H1 (cell line): ENCODE results near the gene PHF10. TPM values are rescaled to one million over a fixed set of nuclear protein-coding genes. Genes with fewer than 3 reads are reported as not detected.

Experiments used
- BRCA1 ChIP-seq: IDR thresholded peaks from 2 replicates; pipeline ENCODE4 v1.6.1; 2012; ENCODE audit warnings: low read depth, low read length, improper control_type of control experiment
- CHD7 ChIP-seq: fragments of 300-600 bp; sonication (generic); IDR thresholded peaks from 2 replicates; pipeline ENCODE4 v1.7.1; 2012; ENCODE audit warnings: low read length, moderate library complexity, mild to moderate bottlenecking, inconsistent platforms; ENCODE audit not compliant: insufficient replicate concordance
- EGR1 ChIP-seq: IDR thresholded peaks from 2 replicates; pipeline ENCODE4 v1.6.1; 2011; ENCODE audit warnings: low read depth, low read length, borderline replicate concordance
- GABPA ChIP-seq: IDR thresholded peaks from 2 replicates; pipeline ENCODE4 v1.6.1; 2011; ENCODE audit warnings: mild to moderate bottlenecking, low read length, moderate library complexity, borderline replicate concordance; ENCODE audit not compliant: insufficient read depth
- polyA plus RNA-seq, 7 experiments: library from polyadenylated mRNA; depleted of rRNA in 3 of 7; stranded (reverse) in 5 of 7; unstranded in 2 of 7; fragments of >200 nt in 5 of 7; fragments of 200-250 nt in 2 of 7; gene quantifications; 1 replicate in 5 of 7; 2 replicates in 1 of 7; 4 replicates in 1 of 7; pipeline versions ENCODE4 v1.2.1 to v1.2.3, GENCODE V29; 2011 to 2013; ENCODE audit warnings: missing spikeins in 2 of 7, mixed read lengths in 2 of 7
- total RNA-seq: library from RNA; stranded (reverse); fragmentation: NEBNext Ultra II Directional; extraction: Animal tissue kit (Norgen Biotek cat#: 25700); gene quantifications from 2 replicates; pipeline ENCODE4 v1.2.1, GENCODE V29; 2021

PHF10 gene
- total and polyA plus RNA-seq, 2 of the 8 experiments (the other 6 are each of a cell fraction or from before 2014, with no cell fraction given) = 15.6 to 51.1 TPM

- TF ChIP-seq GABPA (no peak), BRCA1 (no peak), EGR1 (no peak), CHD7 (no peak)
Observed at GRCh38 chr6:169656546-169657283, 67.6 kb downstream of the PHF10 start (continued).
